GM23248 (cell line): Measurements from ENCODE around the gene P2RX3. TPM values are rescaled to one million over a fixed set of nuclear protein-coding genes. Genes with fewer than 3 reads are reported as not detected.

ENCODE experiments used
- DNase-seq: peaks from one replicate; pipeline ENCODE4 v3.0.0-alpha.2; 2015
- H2AFZ ChIP-seq: fragments of 200-600 bp; sonication (generic); 2 replicates; pipeline ENCODE4 v1.6.1; 2016; ENCODE audit warnings: antibody characterized with exemption
- H3F3A ChIP-seq: fragments of 200-600 bp; sonication (generic); 2 replicates; pipeline ENCODE4 v1.6.1; 2016; ENCODE audit warnings: mild to moderate bottlenecking, antibody characterized with exemption, mixed run types; ENCODE audit not compliant: insufficient read depth
- H3K27ac ChIP-seq: fragments of 200-600 bp; sonication (generic); 2 replicates; pipeline ENCODE4 v1.5.1; 2016; ENCODE audit warnings: mild to moderate bottlenecking
- H3K27me3 ChIP-seq: fragments of 200-600 bp; sonication (generic); replicated peaks from 2 replicates; pipeline ENCODE4 v1.6.1; 2016; ENCODE audit warnings: mild to moderate bottlenecking; ENCODE audit not compliant: insufficient read depth
- H3K36me3 ChIP-seq: fragments of 200-600 bp; sonication (generic); 2 replicates; pipeline ENCODE4 v1.6.1; 2016; ENCODE audit warnings: low read depth, mild to moderate bottlenecking
- H3K4me1 ChIP-seq: fragments of 200-600 bp; sonication (generic); 2 replicates; pipeline ENCODE4 v1.6.1; 2016; ENCODE audit warnings: mild to moderate bottlenecking; ENCODE audit not compliant: insufficient read depth
- H3K4me2 ChIP-seq: fragments of 200-600 bp; sonication (generic); one replicate; pipeline ENCODE4 v1.6.1; 2016; ENCODE audit warnings: mild to moderate bottlenecking; ENCODE audit not compliant: unreplicated experiment
- H3K4me3 ChIP-seq: fragments of 200-600 bp; sonication (generic); 2 replicates; pipeline ENCODE4 v1.5.1; 2016; ENCODE audit warnings: mild to moderate bottlenecking
- H3K79me2 ChIP-seq: fragments of 200-600 bp; sonication (generic); 2 replicates; pipeline ENCODE4 v1.6.1; 2016; ENCODE audit warnings: mild to moderate bottlenecking; ENCODE audit not compliant: insufficient read depth
- H3K9ac ChIP-seq: fragments of 200-600 bp; sonication (generic); 2 replicates; pipeline ENCODE4 v1.6.1; 2016; ENCODE audit warnings: mild to moderate bottlenecking
- H3K9me2 ChIP-seq: fragments of 200-600 bp; sonication (generic); 2 replicates; pipeline ENCODE4 v1.6.1; 2016; ENCODE audit warnings: mixed run types, mild to moderate bottlenecking, moderate library complexity; ENCODE audit not compliant: insufficient read depth
- H3K9me3 ChIP-seq: fragments of 200-600 bp; sonication (generic); one replicate; pipeline ENCODE4 v1.6.1; 2017; ENCODE audit warnings: low read depth
- H4K20me1 ChIP-seq: fragments of 200-600 bp; sonication (generic); 2 replicates; pipeline ENCODE4 v1.6.0; 2016; ENCODE audit not compliant: insufficient read depth
- EZH2 ChIP-seq: fragments of 200-600 bp; sonication (generic); IDR thresholded peaks from 2 replicates; pipeline ENCODE4 v1.6.1; 2018; ENCODE audit warnings: antibody characterized with exemption, mild to moderate bottlenecking; ENCODE audit not compliant: insufficient read depth, poor library complexity, severe bottlenecking
- EZH2phosphoT487 ChIP-seq: fragments of 200-600 bp; sonication (generic); IDR thresholded peaks from 2 replicates; pipeline ENCODE4 v1.6.1; 2018; ENCODE audit warnings: antibody characterized with exemption, moderate library complexity, mild to moderate bottlenecking, low read depth; ENCODE audit not compliant: insufficient read depth
- WGBS, 2 experiments: methylation state at CpG; one replicate each; pipeline ENCODE4 v1.1.6; 2015 to 2017; ENCODE audit warnings: low lambda C conversion rate in 2 of 2, low coverage in 1 of 2; ENCODE audit errors: missing lambda C conversion rate in 2 of 2; 5-methylcytosine and 5-hydroxymethylcytosine counted together
- in situ Hi-C: fragments of 300-500 bp; cut with MboI; formaldehyde crosslinking; loops from 2 replicates; pipeline ENCODE4 v1.15.0; 2020
- polyA plus RNA-seq: library from polyadenylated mRNA; unstranded; fragments of >200 nt; fragmentation: Nextera tagmentation; extraction: Ambion mirVana; gene quantifications from 2 replicates; pipeline ENCODE4 v1.2.1, GENCODE V29; 2016
- total RNA-seq: library from RNA; depleted of rRNA; stranded (reverse); fragments of >200 nt; shearing (Covaris generic); gene quantifications from 2 replicates; pipeline ENCODE4 v1.2.3, GENCODE V29; 2014

P2RX3 gene
- total and polyA plus RNA-seq, 2 experiments from 2014 or later = 0.10 TPM; not detected in 1

DNA sequence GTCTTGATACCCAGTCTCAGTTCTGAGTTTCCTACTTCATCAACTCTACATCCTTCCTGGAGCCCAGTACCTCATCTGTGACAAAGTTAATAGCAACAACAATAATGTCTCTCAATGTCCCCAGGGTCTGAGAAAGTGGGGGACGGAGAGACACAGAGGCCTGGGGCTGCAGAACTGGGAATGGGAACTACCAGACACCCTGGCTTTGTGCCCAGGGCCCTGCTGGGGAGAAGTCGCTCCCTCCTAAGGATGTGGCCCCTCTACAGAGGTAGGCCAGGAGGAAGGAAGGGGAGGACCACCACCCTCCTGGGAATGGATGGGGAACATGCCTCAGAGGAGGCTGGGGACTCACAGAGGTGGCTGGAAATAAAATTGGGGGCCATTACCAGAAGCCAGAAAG is 37.3 kb downstream of the P2RX3 start:
- no peak overlapping the region for H3K4me2 ChIP-seq
- no peaks in the 10 kb centered on the region for H3K79me2 ChIP-seq

DNA sequence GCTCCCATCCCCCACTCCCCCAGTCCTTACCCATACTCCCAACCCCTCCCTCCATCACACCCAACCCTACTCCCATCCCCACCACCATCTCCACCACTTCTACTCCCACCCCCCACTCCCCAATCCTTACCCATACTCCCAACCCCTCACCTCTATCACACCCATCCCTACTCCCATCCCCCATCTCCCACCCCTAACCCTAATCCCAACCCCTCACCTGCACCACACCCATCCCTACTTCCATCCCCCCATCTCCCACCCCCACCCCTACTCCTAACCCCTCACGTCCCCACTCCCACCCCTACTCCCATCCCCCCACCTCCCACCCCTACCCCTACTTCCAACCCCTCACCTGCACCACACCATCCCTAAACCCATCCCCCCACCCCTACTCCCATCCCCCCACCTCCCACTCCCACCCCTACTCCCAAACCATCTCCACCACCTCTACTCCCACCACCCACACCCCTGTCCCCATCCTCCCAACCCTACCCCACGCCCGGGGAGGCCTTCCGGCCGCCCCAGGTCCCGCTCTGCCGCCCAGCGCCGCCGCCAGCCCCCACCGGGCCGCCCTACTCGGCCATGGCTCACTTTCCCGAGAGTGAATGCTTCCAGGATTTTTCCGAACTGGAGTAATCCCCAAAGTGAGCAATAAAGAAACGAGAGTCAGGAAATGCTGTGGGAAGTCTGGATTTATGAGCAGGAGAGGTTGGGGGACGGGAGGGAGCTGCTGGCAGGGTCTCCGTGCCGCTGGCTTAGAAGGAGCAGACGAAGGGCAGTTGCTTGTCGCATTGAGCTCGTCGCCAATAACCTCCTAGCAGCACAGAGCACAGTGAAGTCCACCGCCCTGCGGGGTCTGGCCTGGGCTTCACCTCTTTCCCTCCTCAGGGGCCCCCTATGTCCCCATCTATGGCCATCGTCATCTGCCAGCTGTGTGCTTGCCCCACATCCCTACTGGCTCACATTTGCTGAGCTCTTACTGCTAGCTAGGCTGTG is 38.2 kb downstream of the P2RX3 start:
- no peaks in the 10 kb centered on the region for H4K20me1 ChIP-seq
- H3K27me3 ChIP-seq = no peaks in the 10 kb centered on the region
- TF ChIP-seq EZH2phosphoT487 (no peak), EZH2 (no peak)
- 27 to 36% methylated on average over 20 to 26 of the region's 26 CpGs for WGBS, 2 experiments
- no peak overlapping the region for H3K4me2 ChIP-seq
- H2AFZ ChIP-seq = no peak overlapping the region
- DNase-seq = no peak
- H3K4me1 ChIP-seq = no peaks in the 10 kb centered on the region
- H3F3A ChIP-seq = no peaks in the 10 kb centered on the region
- in situ Hi-C loops = no loop called here
- no peaks in the 10 kb centered on the region for H3K9me2 ChIP-seq
- no peaks in the 10 kb centered on the region for H3K36me3 ChIP-seq
- H3K79me2 ChIP-seq = no peaks in the 10 kb centered on the region
- H3K4me3 ChIP-seq = no peak overlapping the region
- H3K9ac ChIP-seq = no peak overlapping the region
- no peak overlapping the region for H3K27ac ChIP-seq
- no peaks in the 10 kb centered on the region for H3K9me3 ChIP-seq

More for the DNA sequence above, 37.3 kb downstream of the P2RX3 start:
- H3K36me3 ChIP-seq = no peaks in the 10 kb centered on the region
- 51 to 54% methylated on average over 2 of the region's 2 CpGs for WGBS, 2 experiments
- H3K9ac ChIP-seq = no peak overlapping the region
- H2AFZ ChIP-seq = no peak overlapping the region
- no peak for DNase-seq
- no peak overlapping the region for H3K4me3 ChIP-seq
- H3K27ac ChIP-seq = no peak overlapping the region
- H4K20me1 ChIP-seq = no peaks in the 10 kb centered on the region
- no peaks in the 10 kb centered on the region for H3K4me1 ChIP-seq
- no peak for TF ChIP-seq EZH2phosphoT487
- no peak for TF ChIP-seq EZH2
- H3F3A ChIP-seq = no peaks in the 10 kb centered on the region
- in situ Hi-C loops = no loop called here
- no peaks in the 10 kb centered on the region for H3K9me3 ChIP-seq
- H3K9me2 ChIP-seq = no peaks in the 10 kb centered on the region
- H3K27me3 ChIP-seq = no peaks in the 10 kb centered on the region

GRCh38 chr11:57377107-57377506 is 39.0 kb downstream of the P2RX3 start:
- H3K9ac ChIP-seq = no peak overlapping the region
- no peaks in the 10 kb centered on the region for H3K79me2 ChIP-seq
- DNase-seq = peak; percentile 33
- H3K36me3 ChIP-seq = no peaks in the 10 kb centered on the region
- H3K27ac ChIP-seq = no peak overlapping the region
- WGBS, 2 experiments = 15 to 18% methylated on average over 5 of the region's 5 CpGs
- H3K4me1 ChIP-seq = no peaks in the 10 kb centered on the region
- no peak overlapping the region for H2AFZ ChIP-seq
- H3K27me3 ChIP-seq = no peaks in the 10 kb centered on the region
- no peak overlapping the region for H3K4me2 ChIP-seq
- H3K4me3 ChIP-seq = no peak overlapping the region
- no peaks in the 10 kb centered on the region for H3F3A ChIP-seq
- H4K20me1 ChIP-seq = no peaks in the 10 kb centered on the region
- in situ Hi-C loops = no loop called here
- no peaks in the 10 kb centered on the region for H3K9me2 ChIP-seq
- TF ChIP-seq EZH2 (no peak), EZH2phosphoT487 (no peak)
- H3K9me3 ChIP-seq = no peaks in the 10 kb centered on the region

DNA sequence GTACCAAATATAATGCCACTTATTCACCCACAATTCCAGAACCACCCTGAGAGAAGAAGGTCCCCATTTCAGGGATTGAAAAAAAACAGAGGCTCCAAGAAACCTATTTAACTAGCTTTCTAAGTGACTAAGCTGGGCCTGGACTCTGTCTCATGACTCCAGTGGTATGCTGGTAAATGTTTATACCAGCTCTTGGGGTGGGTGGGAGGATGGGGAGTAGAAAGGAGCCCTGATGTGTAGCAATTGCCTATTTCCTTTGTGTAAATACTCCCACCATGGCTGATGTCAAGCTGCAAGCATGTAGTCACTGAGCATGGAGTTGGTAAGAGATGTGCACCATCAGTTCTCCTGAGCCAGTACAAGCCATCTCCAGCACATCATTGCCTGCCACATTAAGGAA is 40.0 kb downstream of the P2RX3 start:
- no peaks in the 10 kb centered on the region for H3K9me2 ChIP-seq
- H3F3A ChIP-seq = no peaks in the 10 kb centered on the region
- no peaks in the 10 kb centered on the region for H3K79me2 ChIP-seq
- no peaks in the 10 kb centered on the region for H3K36me3 ChIP-seq
- no peak overlapping the region for H2AFZ ChIP-seq
- H3K4me3 ChIP-seq = no peak overlapping the region
- in situ Hi-C loops = no loop called here
- H3K9me3 ChIP-seq = no peaks in the 10 kb centered on the region
- H3K27ac ChIP-seq = no peak overlapping the region
- no peak overlapping the region for H3K4me2 ChIP-seq
- no peak overlapping the region for H3K9ac ChIP-seq
- TF ChIP-seq EZH2 = no peak
- TF ChIP-seq EZH2phosphoT487 = no peak
- H3K27me3 ChIP-seq = peaks cover 5% of the 10 kb centered on the region; the same call in 1 of the 2 replicates
- peak; percentile 48 for DNase-seq
- no peaks in the 10 kb centered on the region for H4K20me1 ChIP-seq
- H3K4me1 ChIP-seq = no peaks in the 10 kb centered on the region
